ENCODE results near the gene IGSF21.

The IGSF21 gene

DNA sequence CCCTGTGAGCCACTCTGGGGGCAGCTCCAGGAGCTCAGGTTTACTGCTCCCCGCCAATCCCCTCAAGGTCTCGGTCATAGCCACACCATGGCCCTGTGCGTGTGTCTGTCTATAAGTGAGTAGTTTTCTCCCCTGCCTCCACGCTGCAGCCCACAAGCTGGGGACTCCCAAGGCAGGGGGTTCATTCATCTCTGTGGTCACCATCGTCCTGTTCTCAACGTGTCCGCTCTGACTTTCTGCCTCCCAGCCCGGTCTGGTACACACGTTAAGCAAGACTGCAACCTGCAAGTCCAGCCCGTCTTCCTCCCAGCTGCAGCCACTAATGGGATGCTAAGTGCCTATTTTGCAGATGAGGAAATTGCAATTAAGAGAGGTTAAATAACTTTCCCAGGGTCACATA lies 49.8 kb downstream of the IGSF21 start:
- no peak overlapping the region for H3K27ac ChIP-seq
- TF ChIP-seq, protein P1, sequence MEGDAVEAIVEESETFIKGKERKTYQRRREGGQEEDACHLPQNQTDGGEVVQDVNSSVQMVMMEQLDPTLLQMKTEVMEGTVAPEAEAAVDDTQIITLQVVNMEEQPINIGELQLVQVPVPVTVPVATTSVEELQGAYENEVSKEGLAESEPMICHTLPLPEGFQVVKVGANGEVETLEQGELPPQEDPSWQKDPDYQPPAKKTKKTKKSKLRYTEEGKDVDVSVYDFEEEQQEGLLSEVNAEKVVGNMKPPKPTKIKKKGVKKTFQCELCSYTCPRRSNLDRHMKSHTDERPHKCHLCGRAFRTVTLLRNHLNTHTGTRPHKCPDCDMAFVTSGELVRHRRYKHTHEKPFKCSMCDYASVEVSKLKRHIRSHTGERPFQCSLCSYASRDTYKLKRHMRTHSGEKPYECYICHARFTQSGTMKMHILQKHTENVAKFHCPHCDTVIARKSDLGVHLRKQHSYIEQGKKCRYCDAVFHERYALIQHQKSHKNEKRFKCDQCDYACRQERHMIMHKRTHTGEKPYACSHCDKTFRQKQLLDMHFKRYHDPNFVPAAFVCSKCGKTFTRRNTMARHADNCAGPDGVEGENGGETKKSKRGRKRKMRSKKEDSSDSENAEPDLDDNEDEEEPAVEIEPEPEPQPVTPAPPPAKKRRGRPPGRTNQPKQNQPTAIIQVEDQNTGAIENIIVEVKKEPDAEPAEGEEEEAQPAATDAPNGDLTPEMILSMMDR (conservative IDR thresholded peaks at IDR 0.05), result no peak

DNA sequence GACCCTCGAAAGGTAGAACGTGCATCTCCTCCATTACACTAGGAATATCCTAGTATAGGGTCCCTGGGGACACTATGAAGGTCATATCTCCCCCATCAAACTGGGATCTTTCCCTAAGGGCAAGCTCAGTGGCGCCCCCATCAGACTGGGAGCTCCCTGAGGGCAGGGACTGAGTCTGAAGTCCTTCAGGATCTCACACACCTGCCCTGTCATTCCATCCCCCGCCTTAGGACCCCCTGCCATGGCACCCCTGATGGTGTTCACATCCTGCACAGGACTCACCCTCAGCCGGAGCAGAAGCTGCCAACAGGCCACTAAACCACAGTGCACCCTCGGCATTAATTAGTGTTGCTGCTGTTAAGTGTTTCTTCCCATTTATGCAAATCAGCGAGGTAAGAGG lies 50.4 kb downstream of the IGSF21 start:
- no peak overlapping the region for H3K27ac ChIP-seq
- TF ChIP-seq, protein P1 (conservative IDR thresholded peaks at IDR 0.05), result no peak

DNA sequence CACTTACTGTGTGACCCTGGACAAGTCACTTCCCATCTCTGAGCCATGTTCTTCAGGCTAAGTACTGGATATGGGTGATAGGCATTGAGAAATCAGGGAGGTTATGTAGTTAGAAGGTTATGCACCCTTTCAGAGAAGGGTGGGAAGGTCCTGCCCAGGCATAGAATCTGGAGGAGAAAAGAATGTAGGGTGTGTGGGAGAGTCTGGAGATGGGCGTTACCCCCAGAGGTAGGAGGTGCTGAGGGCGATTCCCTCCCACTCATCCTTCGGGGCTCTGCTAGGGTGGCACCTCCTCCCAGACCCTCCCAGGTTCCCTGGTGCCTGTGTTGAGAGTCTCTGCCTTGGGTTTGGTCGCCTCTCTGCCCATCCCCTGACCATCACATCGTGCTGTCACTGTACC lies 51.1 kb downstream of the IGSF21 start:
- no peak overlapping the region for H3K27ac ChIP-seq
- TF ChIP-seq, protein P1 (conservative IDR thresholded peaks at IDR 0.05), result no peak

DNA sequence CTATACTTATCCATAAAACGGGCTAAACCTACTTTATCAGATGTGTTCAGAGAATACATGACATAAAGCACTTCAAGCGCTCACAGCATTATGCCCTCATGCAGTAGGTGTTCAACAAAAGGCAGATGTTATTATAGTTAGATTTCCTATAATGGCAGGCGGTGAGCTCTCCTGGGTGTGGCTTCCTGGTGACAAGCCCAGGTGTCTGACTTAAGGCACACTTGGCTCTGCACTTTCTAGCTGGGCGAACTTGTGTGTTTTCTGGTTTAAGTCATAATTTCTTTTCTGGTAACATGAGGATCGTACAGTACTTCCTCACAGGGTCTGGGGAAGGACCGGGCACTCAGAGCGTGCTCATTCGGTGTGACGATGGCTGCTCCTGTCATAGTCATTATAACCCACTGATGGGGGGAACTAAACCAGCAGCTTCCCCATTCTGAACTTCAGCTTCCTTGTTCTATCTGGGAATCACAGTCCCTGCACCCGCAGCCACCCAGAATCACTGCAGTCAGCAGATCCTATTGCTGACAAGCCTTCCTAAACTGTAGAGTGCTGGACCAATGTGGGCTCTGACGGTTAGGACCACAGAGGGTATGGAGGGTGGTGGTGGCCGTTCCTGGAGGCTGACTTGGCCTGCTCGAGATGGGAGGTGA lies 52.8 kb downstream of the IGSF21 start:
- H3K27ac ChIP-seq, result no peak overlapping the region
- TF ChIP-seq, protein P1 (conservative IDR thresholded peaks at IDR 0.05), result no peak

DNA sequence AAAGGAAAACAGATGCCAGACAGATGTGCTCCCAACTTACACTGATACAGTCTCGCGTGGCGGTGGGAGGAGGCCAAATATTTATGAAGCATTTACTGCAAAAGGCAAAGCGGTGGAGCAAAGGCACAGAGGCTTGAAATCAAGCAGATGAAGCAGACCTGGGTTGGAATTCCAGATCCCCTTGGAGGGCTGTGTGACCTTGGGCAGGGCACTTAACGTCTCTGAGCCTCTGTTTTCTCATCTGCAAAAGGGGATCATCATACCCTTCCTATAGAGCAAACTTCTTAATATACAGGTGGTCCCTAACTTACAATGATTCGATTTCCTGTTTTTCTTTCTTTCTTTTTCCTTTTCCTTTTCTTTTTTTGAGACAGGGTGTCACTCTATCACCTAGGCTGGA lies 54.1 kb downstream of the IGSF21 start:
- TF ChIP-seq, protein P1 (conservative IDR thresholded peaks at IDR 0.05), result no peak

DNA sequence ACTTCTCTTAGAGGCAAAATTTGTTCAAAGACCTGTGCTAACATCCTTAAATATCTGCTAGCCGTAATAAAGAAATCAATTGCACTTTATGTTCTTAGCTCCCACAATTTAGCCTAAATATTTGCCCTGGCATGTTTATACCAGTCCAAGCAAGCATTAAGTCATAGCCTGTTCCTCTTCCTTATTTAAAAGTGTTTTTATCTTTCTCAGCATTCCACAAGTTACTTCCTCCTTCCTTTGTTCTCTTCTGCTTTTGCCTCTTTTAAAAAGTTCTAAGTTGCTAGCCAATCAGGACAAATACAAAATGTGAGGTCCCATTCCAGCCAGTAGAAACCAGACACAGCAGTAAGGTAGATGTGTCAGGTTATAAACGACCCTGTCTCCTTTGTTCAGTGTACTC lies 58.0 kb downstream of the IGSF21 start:
- H3K27ac ChIP-seq, result peak overlapping the region; percentile 55

More for the DNA sequence above, 54.1 kb downstream of the IGSF21 start:
- H3K27ac ChIP-seq, result no peak overlapping the region

DNA sequence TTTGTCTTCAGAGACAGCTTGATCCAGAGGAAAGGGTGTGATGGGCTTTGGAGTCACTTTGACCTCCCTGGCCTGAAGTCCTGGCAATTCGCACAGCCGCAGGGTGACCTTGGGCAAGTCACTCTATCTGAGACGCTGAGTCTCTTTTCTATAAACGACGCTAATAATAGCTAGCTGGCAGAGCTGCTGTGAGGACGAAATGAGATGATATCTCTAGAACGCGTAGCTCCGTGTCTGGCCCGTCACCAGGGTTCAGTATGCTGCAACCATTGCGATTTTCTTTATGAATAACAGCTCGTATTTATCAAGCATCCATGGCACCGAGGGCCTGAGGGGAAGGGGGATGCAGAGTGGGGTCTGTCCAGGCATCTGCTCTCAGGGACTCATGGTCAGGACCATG lies 58.7 kb downstream of the IGSF21 start:
- H3K27ac ChIP-seq, result peak overlapping the region; percentile 55; the same call in 1 of the 2 replicates
- TF ChIP-seq, protein P1 (conservative IDR thresholded peaks at IDR 0.05), result no peak

DNA sequence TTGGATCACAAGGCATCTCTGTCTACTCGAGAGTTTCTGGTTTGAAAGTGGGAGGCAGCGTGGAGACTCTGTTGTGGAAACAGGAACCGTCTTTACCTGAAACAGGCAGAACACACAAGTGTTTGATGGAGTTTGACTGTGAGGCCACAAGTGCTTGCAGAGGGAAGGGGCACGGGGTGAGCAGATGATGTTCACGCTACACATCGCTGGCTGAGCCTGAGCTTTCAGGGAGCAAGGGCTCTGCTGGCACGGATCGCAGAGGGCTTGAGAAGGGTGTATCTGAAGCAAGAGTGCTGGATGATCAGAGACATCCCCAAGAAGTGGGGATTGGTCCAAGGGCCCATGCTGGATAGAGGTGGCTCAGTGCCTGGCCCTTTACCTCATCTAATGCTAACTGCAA lies 59.3 kb downstream of the IGSF21 start:
- TF ChIP-seq, protein P1 (conservative IDR thresholded peaks at IDR 0.05), result no peak
- H3K27ac ChIP-seq, result no peak overlapping the region
